HL-60/S4 (cell line): ENCODE data around the gene PLA2G2A.

Source experiments
- in situ Hi-C: fragments of 300-500 bp; cut with MboI; formaldehyde crosslinking; loops from 2 replicates; pipeline ENCODE4 v1.14.3; 2022; ENCODE audit warnings: low sequenced_read_pairs

Gene PLA2G2A

GRCh38 chr1:19974822-19975416 is 4.5 kb downstream of the PLA2G2A start:
- in situ Hi-C loops, result no loop called here

GRCh38 chr1:19973616-19974015 is 5.8 kb downstream of the PLA2G2A start:
- in situ Hi-C loops, result no loop called here

- in situ Hi-C loops, result no loop called here
Measured at GRCh38 chr1:19971664-19972063, 7.8 kb downstream of the PLA2G2A start.

- in situ Hi-C loops, result no loop called here
Measured at GRCh38 chr1:19969898-19970660, 9.3 kb downstream of the PLA2G2A start.

GRCh38 chr1:19967808-19968207 is 11.6 kb downstream of the PLA2G2A start:
- in situ Hi-C loops, result no loop called here

- in situ Hi-C loops, result no loop called here
Measured at GRCh38 chr1:19964542-19964941, 14.9 kb downstream of the PLA2G2A start.

- in situ Hi-C loops, result no loop called here
Measured at GRCh38 chr1:19963636-19964035, 15.8 kb downstream of the PLA2G2A start.

GRCh38 chr1:19960591-19960990 is 18.8 kb downstream of the PLA2G2A start:
- in situ Hi-C loops, result no loop called here

- in situ Hi-C loops, result no loop called here
Measured at GRCh38 chr1:19957779-19958178, 21.6 kb downstream of the PLA2G2A start.

- in situ Hi-C loops, result no loop called here
Measured at GRCh38 chr1:19955534-19956170, 23.8 kb downstream of the PLA2G2A start.

GRCh38 chr1:19954059-19954458 is 25.4 kb downstream of the PLA2G2A start:
- in situ Hi-C loops, result no loop called here

GRCh38 chr1:19949016-19949415 is 30.4 kb downstream of the PLA2G2A start:
- in situ Hi-C loops, result no loop called here

- in situ Hi-C loops, result no loop called here
Measured at GRCh38 chr1:19946971-19947370, 32.4 kb downstream of the PLA2G2A start.

- in situ Hi-C loops, result no loop called here
Measured at GRCh38 chr1:19946331-19946751, 33.1 kb downstream of the PLA2G2A start.

GRCh38 chr1:19945914-19946313 is 33.5 kb downstream of the PLA2G2A start:
- in situ Hi-C loops, result no loop called here

- in situ Hi-C loops, result no loop called here
Measured at GRCh38 chr1:19942657-19943056, 36.8 kb downstream of the PLA2G2A start.

- in situ Hi-C loops, result no loop called here
Measured at GRCh38 chr1:19942088-19942487, 37.3 kb downstream of the PLA2G2A start.

GRCh38 chr1:19941206-19941568 is 38.2 kb downstream of the PLA2G2A start:
- in situ Hi-C loops, result no loop called here

- in situ Hi-C loops, result no loop called here
Measured at GRCh38 chr1:19940486-19941205, 38.8 kb downstream of the PLA2G2A start.

GRCh38 chr1:19938472-19938871 is 40.9 kb downstream of the PLA2G2A start:
- in situ Hi-C loops, result no loop called here

GRCh38 chr1:19936061-19936750 is 43.2 kb downstream of the PLA2G2A start:
- in situ Hi-C loops, result no loop called here
